Measurements from ENCODE around the gene PLA2G6. TPM values are rescaled to one million over a fixed set of nuclear protein-coding genes. Genes with fewer than 3 reads are reported as not detected.

PLA2G6 gene
- total RNA-seq, 1 donor from 2014 or later, result 52.4 TPM

DNA sequence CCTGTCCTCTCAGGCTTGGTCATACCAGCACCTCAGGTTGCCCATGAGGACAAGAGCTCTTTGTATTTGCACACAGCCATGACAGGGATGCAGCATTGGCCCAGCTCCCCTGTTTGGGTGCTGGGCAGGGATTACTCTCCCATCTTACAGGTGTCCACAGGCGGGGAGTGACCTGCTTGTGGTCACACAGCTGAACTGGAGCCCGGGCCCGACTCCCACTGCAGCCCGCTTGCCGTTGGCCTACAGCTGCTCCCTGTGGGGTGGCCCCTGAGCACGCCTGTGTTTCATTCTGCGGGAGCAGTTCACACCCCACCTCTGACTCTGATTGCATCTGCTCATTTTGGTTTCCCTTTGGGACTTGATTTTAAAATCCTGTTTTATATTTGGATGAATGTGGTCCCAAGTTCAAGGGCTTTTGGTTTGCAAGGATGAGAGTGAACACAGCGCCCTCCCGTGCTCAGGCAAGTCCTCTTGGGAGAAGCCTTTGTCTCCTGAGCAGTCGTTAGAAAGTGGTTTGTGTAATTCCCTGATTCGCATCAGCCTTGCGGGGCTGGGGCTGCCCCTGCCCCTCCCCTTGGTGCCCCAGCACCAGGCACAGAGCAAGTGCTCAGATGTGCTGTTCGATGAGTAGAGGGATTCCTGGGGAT is 115.1 kb downstream of the PLA2G6 start:
- no peak overlapping the region for H3K4me3 ChIP-seq
- no peaks in the 10 kb centered on the region for H3K4me1 ChIP-seq
- intact Hi-C loops (cut with DNase I), result no loop called here
- H3K27ac ChIP-seq, result no peak overlapping the region
- peaks cover 78% of the 10 kb centered on the region for H3K36me3 ChIP-seq
- DNase-seq (no peak), ATAC-seq (no peak)
- no peaks in the 10 kb centered on the region for H3K9me3 ChIP-seq
- TF ChIP-seq, protein P1, sequence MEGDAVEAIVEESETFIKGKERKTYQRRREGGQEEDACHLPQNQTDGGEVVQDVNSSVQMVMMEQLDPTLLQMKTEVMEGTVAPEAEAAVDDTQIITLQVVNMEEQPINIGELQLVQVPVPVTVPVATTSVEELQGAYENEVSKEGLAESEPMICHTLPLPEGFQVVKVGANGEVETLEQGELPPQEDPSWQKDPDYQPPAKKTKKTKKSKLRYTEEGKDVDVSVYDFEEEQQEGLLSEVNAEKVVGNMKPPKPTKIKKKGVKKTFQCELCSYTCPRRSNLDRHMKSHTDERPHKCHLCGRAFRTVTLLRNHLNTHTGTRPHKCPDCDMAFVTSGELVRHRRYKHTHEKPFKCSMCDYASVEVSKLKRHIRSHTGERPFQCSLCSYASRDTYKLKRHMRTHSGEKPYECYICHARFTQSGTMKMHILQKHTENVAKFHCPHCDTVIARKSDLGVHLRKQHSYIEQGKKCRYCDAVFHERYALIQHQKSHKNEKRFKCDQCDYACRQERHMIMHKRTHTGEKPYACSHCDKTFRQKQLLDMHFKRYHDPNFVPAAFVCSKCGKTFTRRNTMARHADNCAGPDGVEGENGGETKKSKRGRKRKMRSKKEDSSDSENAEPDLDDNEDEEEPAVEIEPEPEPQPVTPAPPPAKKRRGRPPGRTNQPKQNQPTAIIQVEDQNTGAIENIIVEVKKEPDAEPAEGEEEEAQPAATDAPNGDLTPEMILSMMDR (IDR thresholded peaks at IDR 0.05), result no peak
- H3K27me3 ChIP-seq, result no peaks in the 10 kb centered on the region

DNA sequence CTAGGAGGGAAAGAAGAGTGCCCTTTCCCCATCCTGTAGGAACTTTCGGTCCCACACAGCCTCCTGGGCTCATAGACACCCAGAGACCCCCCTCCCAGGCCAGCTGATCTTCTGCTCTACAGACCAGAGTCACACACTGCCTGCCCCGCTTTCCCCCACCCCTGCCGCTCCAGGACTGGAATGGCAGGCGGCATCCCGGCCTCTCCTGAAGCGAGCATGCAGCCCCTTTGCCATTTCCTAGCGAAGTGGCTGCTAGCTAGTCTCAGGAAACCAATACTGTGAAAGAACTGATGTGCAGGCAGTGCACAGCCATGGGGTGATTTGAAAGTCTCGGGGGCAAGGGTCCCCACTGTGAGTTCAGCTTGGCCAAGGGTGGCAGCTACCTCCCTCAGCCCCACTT is 116.1 kb downstream of the PLA2G6 start:
- intact Hi-C loops (cut with DNase I), result no loop called here
- ATAC-seq (no peak), DNase-seq (no peak)
- TF ChIP-seq, protein P1 (IDR thresholded peaks at IDR 0.05), result no peak
- Histone ChIP-seq H3K4me1 (no peaks in the 10 kb centered on the region), H3K27me3 (no peaks in the 10 kb centered on the region), H3K4me3 (no peak overlapping the region), H3K9me3 (no peaks in the 10 kb centered on the region), H3K27ac (no peak overlapping the region), H3K36me3 (peaks cover 74% of the 10 kb centered on the region)

DNA sequence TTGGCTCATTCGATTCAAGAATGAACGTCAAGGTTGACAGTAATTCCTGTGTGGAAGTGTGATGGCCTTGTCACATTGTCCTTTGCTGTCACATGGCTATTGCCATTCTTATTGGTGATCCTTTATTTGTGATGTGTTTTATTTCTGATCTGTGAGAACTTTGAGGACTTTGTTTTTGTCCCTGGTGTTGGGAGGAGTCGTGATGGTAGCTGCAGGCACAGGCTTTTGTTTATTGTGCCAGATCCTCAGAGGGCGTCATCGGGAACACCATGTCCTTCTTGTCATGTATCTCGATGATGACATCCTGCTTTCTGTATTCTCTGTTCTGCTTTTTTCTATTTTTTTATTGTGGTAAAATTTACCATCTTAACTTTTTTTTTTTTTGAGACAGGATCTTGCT is 118.8 kb downstream of the PLA2G6 start:
- H3K36me3 ChIP-seq, result peaks cover 51% of the 10 kb centered on the region
- H3K4me1 ChIP-seq, result no peaks in the 10 kb centered on the region
- intact Hi-C loops (cut with DNase I), result no loop called here
- H3K4me3 ChIP-seq, result no peak overlapping the region
- DNase-seq (no peak), ATAC-seq (peak; percentile 79)
- no peaks in the 10 kb centered on the region for H3K9me3 ChIP-seq
- H3K27me3 ChIP-seq, result no peaks in the 10 kb centered on the region
- peak overlapping the region; percentile 45 for H3K27ac ChIP-seq
- TF ChIP-seq, protein P1 (IDR thresholded peaks at IDR 0.05), result no peak

Other genes starting within 250 kb of the PLA2G6 start
- gene C22orf23, start 228.2 kb downstream of the PLA2G6 start, total RNA-seq, result not detected
- 49.0 TPM for gene POLR2F, start 228.1 kb downstream of the PLA2G6 start, total RNA-seq
- not detected for gene SOX10, start 197.3 kb downstream of the PLA2G6 start, total RNA-seq
- gene PICK1, start 124.4 kb downstream of the PLA2G6 start, total RNA-seq, result 31.8 TPM
- not detected for gene SLC16A8, start 97.6 kb downstream of the PLA2G6 start, total RNA-seq
- 0.29 TPM for gene BAIAP2L2, start 71.1 kb downstream of the PLA2G6 start, total RNA-seq
- gene MAFF, start 20.2 kb upstream of the PLA2G6 start, total RNA-seq, result 48.9 TPM
- gene TMEM184B, start 91.2 kb upstream of the PLA2G6 start, total RNA-seq, result 79.2 TPM
- 115 TPM for gene CSNK1E, start 135.6 kb upstream of the PLA2G6 start, total RNA-seq

Data from upper lobe of right lung (tissue), 1 donor.